Stimulated activated CD4-positive, alpha-beta T cell treated with anti-CD3 and anti-CD28 coated beads, TNF-alpha, amount 100 ng/mL, for 24 hours (primary cell): ENCODE results near the gene CHRDL2.
"Not testable (repeated sequence)": the region's sequence is repeated elsewhere in the genome, so short reads cannot be mapped to it uniquely, and the experiment has no call there.

Experiments
- DNase-seq, 3 experiments: peaks; one replicate each; pipeline ENCODE4 v3.0.0-alpha.2; 2020; ENCODE audit warnings: low read depth in 3 of 3

CHRDL2 gene

GRCh38 chr11:74670171-74670570 is 61.1 kb downstream of the CHRDL2 start:
- DNase-seq: no peak

GRCh38 chr11:74669211-74670160 is 61.7 kb downstream of the CHRDL2 start:
- no peak for DNase-seq

DNA sequence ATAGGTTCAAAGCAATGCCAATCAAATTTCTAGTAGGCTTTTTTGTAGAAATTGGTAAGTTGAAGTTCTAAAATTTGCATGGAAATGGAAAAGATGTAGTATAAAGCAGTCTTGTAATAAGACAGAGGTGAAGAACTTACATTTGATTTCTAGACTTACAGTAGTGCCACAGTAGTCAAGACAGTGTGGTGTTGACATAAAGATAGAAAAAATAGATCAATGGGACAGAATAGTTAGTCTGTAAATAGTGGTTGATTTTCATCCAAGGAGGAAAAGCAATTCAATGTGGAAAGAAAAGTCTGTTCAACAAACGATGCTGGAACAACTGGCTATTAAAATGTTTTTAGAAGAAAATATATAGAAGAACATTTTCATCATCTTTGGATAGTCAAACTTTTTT is 67.9 kb downstream of the CHRDL2 start:
- DNase-seq: no peak

- no peak for DNase-seq
Observed at GRCh38 chr11:74662487-74663103, 68.6 kb downstream of the CHRDL2 start.

DNA sequence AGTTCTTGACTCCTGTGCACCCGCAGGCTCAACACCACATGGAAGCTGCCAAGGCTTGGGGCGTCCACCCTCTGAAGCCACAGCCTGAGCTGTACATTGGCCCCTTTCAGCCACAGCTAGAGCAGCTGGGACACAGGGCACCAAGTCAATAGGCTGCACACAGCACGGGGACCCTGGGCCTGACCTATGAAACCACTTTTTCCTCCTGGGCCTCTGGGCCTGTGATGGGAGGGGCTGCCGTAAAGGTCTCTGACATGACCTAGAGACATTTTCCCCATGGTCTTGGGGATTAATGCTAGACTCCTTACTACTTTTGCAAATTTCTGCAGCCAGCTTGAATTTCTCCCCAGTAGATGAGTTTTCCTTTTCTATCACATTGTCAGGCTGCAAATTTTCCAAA is 72.1 kb downstream of the CHRDL2 start:
- DNase-seq: not testable (repeated sequence)

DNA sequence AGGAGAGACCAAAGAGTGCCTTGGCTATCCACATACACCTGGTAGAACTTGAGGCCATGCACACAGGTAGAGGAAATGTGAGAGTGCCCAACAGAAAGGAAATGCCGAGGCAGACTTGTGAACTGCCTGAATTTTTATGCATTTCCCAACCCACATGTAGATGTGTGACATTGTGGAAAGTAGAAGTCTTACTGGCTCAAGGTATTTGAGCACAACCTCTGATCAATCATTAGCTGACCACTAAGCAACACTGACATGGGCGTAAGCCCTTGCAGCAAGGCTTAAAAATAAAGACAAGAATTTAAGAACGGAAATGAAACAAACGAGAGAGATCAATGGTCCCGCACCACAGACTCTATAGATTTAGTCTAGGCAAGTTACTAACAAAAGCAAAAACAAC is 76.2 kb downstream of the CHRDL2 start:
- DNase-seq: no peak

DNA sequence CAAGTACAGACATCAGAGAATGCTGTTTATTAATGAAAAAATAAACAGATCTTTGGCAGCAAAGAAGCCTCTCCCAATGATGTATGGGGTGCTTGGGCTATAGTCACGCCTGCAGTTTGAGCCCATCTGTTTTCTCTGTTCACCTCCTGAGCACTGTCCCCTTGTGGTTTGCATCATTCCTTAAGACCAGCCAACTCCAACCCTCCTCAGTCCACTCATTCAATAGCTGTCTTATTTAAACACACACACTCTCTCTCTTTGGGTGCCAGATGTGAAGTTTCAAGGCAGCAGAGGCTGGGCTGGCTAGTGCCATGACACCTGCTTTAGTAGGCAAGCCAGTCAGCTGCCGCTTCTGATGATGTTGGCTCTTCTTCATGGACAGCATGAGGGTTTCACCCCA is 80.7 kb downstream of the CHRDL2 start:
- no peak for DNase-seq

DNA sequence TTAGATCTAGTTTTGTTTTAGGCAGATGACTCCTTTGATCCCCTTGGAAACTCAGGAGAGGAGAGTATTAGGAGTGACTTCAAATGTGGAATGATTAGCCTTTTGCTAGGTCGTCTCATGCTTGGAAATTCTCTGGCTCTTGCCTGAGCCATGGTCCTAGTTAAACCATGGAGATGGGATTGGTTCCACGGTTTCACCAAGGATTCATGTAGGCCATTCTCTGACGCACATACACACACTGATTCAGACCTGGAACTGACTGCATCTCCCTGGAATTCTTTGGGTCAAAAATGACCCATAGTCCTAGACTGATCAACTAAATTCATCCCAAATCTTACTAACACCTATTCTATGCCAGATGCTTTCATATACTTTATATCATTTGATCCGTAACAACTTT is 82.3 kb downstream of the CHRDL2 start:
- DNase-seq: no peak

- DNase-seq: no peak
Observed at GRCh38 chr11:74647831-74648230, 83.4 kb downstream of the CHRDL2 start.

- DNase-seq: no peak
Observed at GRCh38 chr11:74647404-74647803, 83.8 kb downstream of the CHRDL2 start.

DNA sequence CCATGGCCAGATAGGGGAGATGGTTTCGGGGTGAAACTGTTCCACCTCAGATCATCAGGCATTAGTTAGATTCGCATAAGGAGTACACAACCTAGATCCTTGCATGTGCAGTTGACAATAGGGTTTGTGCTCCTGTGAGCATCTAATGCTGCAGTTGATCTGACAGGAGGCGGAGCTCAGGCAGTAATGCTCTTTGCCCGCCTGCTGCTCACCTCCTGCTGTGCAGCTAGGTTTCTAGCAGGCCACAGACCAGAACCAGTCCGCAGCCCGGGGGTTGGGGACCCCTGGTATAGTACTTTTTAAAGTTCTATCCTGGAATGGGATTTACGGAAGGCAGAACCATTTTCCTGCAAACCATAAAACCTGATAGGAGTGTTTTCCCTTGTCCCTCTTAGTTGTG is 84.3 kb downstream of the CHRDL2 start:
- DNase-seq: no peak
